GM21360 (cell line): ENCODE measurements around the gene RRBP1.
"Not testable (repeated sequence)": the region's sequence is repeated elsewhere in the genome, so short reads cannot be mapped to it uniquely, and the experiment has no call there.

Source experiments
- ATAC-seq: cut with Tn5 transposase; IDR thresholded peaks from one replicate; pipeline ENCODE4 v1.9.1; 2021; ENCODE audit warnings: mild to moderate bottlenecking, moderate library complexity; ENCODE audit not compliant: unreplicated experiment

The RRBP1 gene

DNA sequence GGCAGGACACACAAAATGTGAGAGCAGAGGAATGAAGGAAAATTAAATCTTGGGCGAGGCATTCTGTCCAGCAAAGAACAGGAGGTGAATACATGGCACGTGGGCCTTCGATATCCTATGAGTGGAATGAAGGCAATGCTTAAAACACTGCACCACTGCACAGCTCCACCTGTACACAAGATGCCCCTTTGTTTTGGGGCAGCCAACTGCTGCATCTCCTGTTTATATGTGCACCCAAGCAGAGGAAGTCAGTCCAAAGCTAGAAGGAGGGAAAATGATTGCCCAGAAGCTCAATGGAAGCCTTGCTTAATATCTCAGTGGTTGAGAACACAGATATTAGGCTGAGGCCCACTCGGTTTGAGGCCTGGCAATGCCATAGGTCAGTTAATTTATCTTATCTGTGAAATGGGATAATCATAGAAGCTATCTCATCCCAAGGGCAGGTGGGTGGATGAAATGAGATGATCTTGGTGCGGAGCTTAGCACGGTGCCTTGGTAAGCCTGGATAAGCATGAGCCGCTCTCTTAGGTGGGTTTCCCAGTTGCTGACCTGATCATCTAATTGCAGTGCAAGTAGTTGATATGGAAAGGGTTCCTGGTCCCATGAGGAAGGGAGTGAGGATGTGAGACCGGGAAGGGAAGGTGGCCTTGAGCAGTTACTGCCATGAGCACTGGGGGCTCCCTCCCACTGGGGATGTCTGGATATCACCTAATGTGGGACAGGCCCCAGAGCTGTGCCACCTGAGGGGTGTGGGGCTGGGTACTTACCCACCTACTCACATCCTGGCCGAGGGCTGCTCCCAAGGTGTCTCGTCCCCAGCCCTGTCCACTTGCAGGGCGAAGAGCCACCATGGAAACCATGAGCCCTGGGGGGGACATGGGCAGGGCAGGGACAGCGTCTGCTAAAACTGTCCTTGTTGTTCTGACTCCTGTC is 27.6 kb upstream of the RRBP1 start:
- no peak for ATAC-seq

GRCh38 chr20:17708675-17709360 is 26.8 kb upstream of the RRBP1 start:
- ATAC-seq, result no peak

DNA sequence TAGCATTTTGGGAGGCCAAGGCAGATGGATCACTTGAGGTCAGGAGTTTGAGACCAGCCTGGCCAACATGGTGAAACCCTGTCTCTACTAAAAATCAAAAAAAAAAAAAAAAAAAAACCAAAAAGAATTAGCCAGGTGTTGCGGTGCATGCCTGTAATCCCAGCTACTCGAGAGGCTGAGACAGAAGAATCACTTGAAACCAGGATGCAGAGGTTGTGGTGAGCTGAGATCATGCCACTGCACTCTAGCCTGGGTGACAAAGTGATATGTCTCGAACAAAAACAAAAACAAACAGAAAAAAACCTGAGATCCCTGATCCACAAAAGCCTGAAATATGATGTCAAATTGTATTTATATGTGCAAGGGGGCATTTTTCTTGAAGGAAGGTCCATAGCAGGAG is 25.9 kb upstream of the RRBP1 start:
- ATAC-seq, result not testable (repeated sequence)

DNA sequence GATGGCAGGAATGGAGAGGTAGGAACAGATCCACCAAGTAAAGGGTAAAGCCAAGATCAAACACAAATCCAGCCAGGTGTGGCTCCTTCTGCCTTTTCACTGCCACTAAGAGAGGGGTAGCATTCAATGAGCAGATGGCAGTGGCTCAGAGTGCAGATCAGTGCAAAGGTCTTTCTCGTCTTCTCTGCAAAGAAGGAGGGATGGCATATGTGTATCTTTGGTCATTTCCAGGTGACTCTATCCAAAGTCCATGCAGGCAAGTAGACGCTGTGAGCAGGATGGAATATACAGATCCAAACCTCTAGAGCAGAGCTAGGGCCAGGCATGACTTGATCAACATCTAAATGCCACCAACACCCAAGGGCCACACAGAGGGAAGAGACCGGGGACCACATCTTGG is 24.6 kb upstream of the RRBP1 start:
- ATAC-seq, result no peak

DNA sequence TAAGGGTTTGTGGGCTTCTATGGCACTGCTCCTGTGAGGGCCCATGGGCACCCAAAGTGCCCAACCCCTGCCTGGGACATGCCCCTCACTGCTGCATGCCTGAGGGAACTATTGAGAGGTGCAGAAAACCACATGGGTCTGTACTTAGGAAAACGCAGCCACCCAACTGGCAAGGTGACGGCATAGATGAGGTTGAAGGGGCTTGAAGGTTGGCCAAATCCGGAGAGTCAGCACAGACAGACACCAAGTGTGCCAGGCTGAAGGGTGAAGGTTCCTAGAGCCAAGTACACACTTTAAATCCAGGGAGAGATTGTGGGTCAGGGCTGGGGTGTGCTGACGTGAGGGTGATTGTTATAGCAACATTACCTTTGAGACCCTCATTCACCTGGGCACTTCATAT is 23.9 kb upstream of the RRBP1 start:
- no peak for ATAC-seq

DNA sequence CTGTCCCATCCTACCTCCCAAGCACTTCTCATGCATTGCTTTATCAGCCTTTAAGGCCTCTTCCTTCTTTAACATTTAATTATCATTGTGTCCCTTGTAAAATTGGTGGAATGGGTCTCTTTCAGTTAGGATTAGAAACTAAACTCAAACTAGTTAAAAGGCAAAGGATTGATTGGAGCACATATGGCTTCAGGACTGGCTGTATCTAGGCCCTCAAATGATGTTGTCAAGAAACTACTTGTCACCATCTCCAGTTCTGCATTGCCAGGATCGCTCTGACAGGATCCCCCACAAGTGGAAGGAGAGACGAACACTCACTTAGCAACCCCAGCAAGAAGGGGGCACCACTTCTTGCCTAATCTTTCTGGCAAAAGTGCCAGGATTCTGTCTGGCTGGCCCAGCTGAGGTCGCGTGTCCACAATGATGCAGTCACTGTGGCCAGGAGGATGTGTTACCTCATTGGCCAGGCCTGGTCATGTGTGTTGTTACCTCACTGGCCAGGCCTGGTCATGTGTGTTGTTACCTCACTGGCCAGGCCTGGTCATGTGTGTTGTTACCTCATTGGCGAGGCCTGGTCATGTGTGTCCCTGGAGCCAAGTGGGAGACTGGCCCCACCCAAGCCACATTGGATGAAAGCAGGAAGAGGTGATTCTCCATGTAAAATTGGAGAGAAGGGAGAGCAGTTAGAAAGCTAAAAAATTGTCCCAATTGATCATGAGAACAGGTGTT is 22.7 kb upstream of the RRBP1 start:
- ATAC-seq, result no peak

DNA sequence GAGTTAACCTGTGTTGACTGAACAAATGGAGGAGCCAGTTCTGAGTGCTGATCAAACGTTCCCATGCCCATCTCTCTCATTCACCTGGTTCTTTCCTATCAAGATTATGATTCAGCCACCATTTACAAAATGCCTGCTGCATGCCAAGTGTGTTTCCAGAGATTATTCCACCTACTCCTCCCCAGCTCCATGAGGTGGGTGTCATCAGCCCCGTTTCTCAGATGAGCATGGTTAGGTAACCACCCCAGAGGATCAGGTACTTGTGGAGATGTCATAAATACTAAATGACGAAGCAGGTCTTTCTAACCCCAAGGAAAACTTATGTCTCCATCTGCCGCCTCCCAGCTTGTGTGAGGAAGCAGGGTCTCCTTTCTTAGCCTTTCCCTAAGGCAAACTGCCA is 19.8 kb upstream of the RRBP1 start:
- no peak for ATAC-seq

DNA sequence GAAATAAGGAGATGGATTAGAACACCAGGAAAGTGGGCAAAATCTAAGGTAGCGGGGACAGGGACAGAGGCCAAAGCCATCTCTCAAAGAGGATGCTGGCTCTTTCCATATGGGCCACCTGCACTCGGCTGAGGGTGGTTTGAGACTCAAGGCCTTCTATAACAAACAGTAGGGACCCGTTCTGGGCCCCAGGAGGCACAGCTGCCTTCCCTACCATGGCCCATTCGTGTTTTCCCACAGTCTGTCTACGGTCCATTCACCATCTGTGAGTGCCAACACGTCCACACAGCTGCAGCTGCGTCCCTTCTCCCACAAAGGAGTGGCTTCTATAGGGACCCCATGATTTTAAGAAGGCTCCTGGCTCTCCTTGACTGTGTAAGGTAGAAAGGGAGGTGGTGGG is 18.6 kb upstream of the RRBP1 start:
- no peak for ATAC-seq

DNA sequence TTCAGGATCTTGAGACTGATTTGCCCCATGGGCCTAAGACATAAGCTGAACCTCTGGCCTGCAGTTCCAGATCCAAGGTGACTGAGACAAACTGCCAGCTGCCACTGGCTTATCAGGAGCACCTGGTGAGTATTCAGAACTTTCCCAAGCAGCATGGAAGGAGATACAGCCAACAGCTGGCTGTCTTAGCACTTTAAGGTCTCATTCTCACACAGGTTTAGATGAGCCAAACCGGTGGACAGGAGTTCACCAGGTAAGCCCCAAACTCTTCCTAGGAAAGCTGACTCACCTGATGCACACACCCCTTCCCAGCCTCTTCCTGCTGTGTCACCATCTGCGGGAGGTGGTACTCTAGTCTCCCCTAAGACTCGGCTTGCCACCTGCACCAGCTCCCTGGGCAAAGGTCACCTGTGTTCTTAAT is 17.9 kb upstream of the RRBP1 start, which contains the start of gene BANF2:
TSS of gene BANF2 (plus strand) at position 36 of the 421 bp plus-strand sequence. CDS start 25,060 bp downstream, outside the sequence.
- no peak for ATAC-seq

GRCh38 chr20:17698384-17698783 is 16.3 kb upstream of the RRBP1 start:
- ATAC-seq, result no peak

DNA sequence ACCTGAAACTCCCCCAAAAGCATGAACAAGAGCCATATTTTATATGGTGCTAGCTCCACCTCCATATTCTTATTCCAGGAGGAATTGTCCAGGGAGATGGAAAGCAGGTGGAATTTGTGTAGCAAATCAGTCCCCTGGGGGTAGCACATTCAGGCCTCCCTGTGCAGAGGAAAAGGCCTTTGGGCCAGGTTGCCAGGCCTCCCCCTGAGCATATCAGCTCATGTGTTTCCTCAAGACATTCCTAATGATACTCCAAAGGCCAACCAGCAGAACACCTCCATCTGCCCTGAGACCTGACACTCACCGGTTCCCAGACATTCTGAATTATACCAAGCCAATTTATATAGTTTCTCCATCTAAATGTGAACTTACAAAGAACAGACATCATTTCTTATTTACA is 15.1 kb upstream of the RRBP1 start:
- ATAC-seq, result no peak

- ATAC-seq, result no peak
Observed at GRCh38 chr20:17696287-17696686, 14.2 kb upstream of the RRBP1 start.

GRCh38 chr20:17694767-17695166 is 12.7 kb upstream of the RRBP1 start:
- ATAC-seq, result no peak

- no peak for ATAC-seq
Observed at GRCh38 chr20:17693444-17694001, 11.5 kb upstream of the RRBP1 start.

DNA sequence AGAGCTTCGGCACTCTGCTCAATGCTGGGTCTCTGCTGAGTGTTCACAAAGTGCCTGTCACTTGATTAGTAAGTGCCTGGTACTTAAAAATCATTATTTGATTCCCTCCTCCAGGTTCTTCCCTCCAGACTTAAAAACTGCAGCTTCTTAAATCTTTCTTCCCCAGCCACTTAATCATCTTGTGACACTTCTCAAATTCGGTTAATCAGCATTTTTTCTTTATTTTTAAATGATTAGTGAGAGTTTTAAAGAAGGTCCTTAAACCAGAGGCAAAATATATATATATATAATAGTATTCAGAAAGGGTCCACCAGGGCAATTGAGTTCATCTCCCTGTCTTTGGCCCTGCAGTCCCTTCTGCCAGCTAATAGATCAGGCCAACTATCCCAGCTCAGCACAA is 9.7 kb upstream of the RRBP1 start:
- no peak for ATAC-seq

DNA sequence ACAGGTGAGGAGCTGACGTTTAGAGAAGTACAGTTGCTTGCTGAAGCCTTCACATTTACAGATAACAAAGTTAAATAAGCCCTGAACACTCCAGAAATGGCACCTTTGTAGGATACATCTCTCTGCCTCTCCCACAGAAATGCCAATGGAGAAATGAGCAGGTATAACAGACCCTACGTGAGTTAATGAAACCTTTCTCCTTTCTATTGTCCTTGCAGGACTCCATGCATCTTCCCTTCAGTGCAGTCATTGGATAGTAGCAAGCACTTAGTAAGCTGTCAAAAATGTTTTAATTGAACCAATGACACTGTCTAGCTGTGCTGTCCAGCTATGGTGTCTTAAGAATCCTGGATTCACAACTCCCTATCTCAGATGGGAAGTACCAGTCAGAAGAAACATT is 8.1 kb upstream of the RRBP1 start:
- no peak for ATAC-seq

- ATAC-seq, result no peak
Observed at GRCh38 chr20:17688965-17689364, 6.9 kb upstream of the RRBP1 start.

DNA sequence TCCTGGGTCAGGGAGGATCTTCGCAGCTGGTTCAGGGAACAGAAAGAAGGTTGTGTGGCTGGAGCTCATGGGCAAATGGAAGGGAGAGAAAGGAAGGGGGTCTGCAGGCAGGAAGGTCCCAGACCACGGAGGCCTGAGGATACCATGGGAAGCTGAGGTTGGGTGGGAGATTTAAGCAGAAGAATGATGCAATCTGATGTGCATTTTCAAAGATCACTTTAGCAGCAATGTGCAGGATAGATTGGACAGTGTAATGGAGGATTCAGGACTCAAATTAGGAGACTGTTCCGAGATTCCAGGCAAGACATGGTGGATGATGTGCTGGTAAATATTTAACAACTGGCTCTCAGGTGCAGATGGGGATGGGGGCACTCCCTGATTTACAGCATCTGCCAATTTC is 5.8 kb upstream of the RRBP1 start:
- ATAC-seq, result no peak

DNA sequence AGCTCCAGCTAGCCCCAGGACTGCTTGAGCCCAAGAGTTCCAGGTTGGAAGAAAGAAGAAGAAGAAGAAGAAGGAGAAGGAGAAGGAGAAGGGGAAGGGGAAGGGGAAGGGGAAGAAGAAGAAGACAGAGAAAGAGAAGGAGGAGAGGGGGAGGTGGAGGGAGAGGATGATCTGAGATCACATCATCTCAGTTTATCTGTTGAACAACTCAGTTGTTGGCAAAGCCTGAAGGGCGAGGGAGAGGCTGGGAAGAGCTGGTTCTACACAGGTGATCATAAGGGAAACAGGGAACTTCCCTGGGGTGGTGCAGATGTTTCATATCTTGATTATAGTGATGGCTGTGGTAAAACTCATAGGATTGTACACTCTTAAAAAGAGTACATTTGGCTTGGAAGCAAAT is 3.1 kb upstream of the RRBP1 start:
- no peak for ATAC-seq

- ATAC-seq, result no peak
Observed at GRCh38 chr20:17684077-17684888, 2.2 kb upstream of the RRBP1 start.
